ENCODE data around the gene PTPN4. TPM values are rescaled to one million over a fixed set of nuclear protein-coding genes. Genes with fewer than 3 reads are reported as not detected.

Gene PTPN4
- total RNA-seq, 2 experiments from 2014 or later, result 49.3 to 50.6 TPM

- Histone ChIP-seq H3K4me1 (ENCODE audit: insufficient read depth, low read length, poor library complexity, severe bottlenecking) (no peaks in the 10 kb centered on the region), H3K79me2 (ENCODE audit: insufficient read depth, low read depth, low read length) (no peaks in the 10 kb centered on the region), H3K9me2 (ENCODE audit: insufficient read depth, low read length) (no peaks in the 10 kb centered on the region), H3K4me2 (ENCODE audit: low read length) (no peak overlapping the region), H3K9me3 (ENCODE audit: low read length) (no peaks in the 10 kb centered on the region; the same call in 1 of the 2 replicates), H3K36me3 (ENCODE audit: insufficient read depth, low read length) (peaks cover 6% of the 10 kb centered on the region; the same call in 1 of the 2 replicates), H2AFZ (ENCODE audit: low read length) (no peak overlapping the region), H4K20me1 (ENCODE audit: insufficient read depth, low read length) (0 out of 2 replicates have a peak, but pooled peaks cover 1% of the 10 kb centered on the region), H3K4me3 (ENCODE audit: low read depth, low read length, poor library complexity, severe bottlenecking) (no peak overlapping the region), H3K27ac (ENCODE audit: low read depth, low read length, poor library complexity, severe bottlenecking) (no peak overlapping the region)
- CTCF ChIA-PET (ENCODE audit: unreplicated experiment), result interaction anchor here (1.6 kb wide), 1 partner anchor 24 kb away, joined by 3 read pairs; no protein-coding TSS in a partner anchor
- POLR2A ChIA-PET, result interaction anchor here (1.1 to 1.2 kb wide), 2 partner anchors 13 to 20 kb away, joined by 3 to 4 read pairs; no protein-coding TSS in a partner anchor
- TF ChIP-seq CTCF (conservative IDR thresholded peaks at IDR 0.05; ENCODE audit: low read length), result no peak
- TF ChIP-seq EZH2phosphoT487 (IDR thresholded peaks at IDR 0.05; ENCODE audit: borderline replicate concordance, low read depth, low read length), result no peak
- DNase-seq (ENCODE audit: low spot score), result no peak
- no TSS peak for BruUV-seq (replicated peaks)
- intact Hi-C loops (cut with micrococcal nuclease; ENCODE audit: unreplicated experiment), result no loop called here
Observed at GRCh38 chr2:119818792-119819191, 59.1 kb downstream of the PTPN4 start.

GRCh38 chr2:119819846-119820245 lies 60.1 kb downstream of the PTPN4 start:
- ChIA-PET POLR2A (interaction anchor here (0.7 to 1.7 kb wide), 5 partner anchors 17 to 474 kb away, joined by 3 to 7 read pairs (median 3); no protein-coding TSS in a partner anchor), CTCF (ENCODE audit: unreplicated experiment) (interaction anchor here (1.6 kb wide), 1 partner anchor 23 kb away, joined by 3 read pairs; no protein-coding TSS in a partner anchor)
- DNase-seq (ENCODE audit: low spot score), result no peak
- no peak overlapping the region for H2AFZ ChIP-seq (ENCODE audit: low read length)
- no peaks in the 10 kb centered on the region for H3K79me2 ChIP-seq (ENCODE audit: insufficient read depth, low read depth, low read length)
- peaks cover 6% of the 10 kb centered on the region; the same call in 1 of the 2 replicates for H3K36me3 ChIP-seq (ENCODE audit: insufficient read depth, low read length)
- H3K9me3 ChIP-seq (ENCODE audit: low read length), result no peaks in the 10 kb centered on the region; the same call in 1 of the 2 replicates
- no peaks in the 10 kb centered on the region for H3K4me1 ChIP-seq (ENCODE audit: insufficient read depth, low read length, poor library complexity, severe bottlenecking)
- peaks cover 6% of the 10 kb centered on the region; the same call in 1 of the 2 replicates for H4K20me1 ChIP-seq (ENCODE audit: insufficient read depth, low read length)
- no peak overlapping the region for H3K4me2 ChIP-seq (ENCODE audit: low read length)
- no TSS peak for BruUV-seq (replicated peaks)
- H3K9me2 ChIP-seq (ENCODE audit: insufficient read depth, low read length), result no peaks in the 10 kb centered on the region
- no peak for TF ChIP-seq CTCF (conservative IDR thresholded peaks at IDR 0.05; ENCODE audit: low read length)
- no peak overlapping the region for H3K4me3 ChIP-seq (ENCODE audit: low read depth, low read length, poor library complexity, severe bottlenecking)
- H3K27ac ChIP-seq (ENCODE audit: low read depth, low read length, poor library complexity, severe bottlenecking), result no peak overlapping the region
- intact Hi-C loops (cut with micrococcal nuclease; ENCODE audit: unreplicated experiment), result loop anchor here (5.0 kb wide), 1 partner anchor 178 kb away; no protein-coding TSS in a partner anchor

- Histone ChIP-seq H3K9me3 (ENCODE audit: low read length) (no peaks in the 10 kb centered on the region; the same call in 1 of the 2 replicates), H3K36me3 (ENCODE audit: insufficient read depth, low read length) (peaks cover 6% of the 10 kb centered on the region; the same call in 1 of the 2 replicates), H3K4me3 (ENCODE audit: low read depth, low read length, poor library complexity, severe bottlenecking) (no peak overlapping the region), H3K27ac (ENCODE audit: low read depth, low read length, poor library complexity, severe bottlenecking) (no peak overlapping the region), H3K4me1 (ENCODE audit: insufficient read depth, low read length, poor library complexity, severe bottlenecking) (no peaks in the 10 kb centered on the region), H3K9me2 (ENCODE audit: insufficient read depth, low read length) (no peaks in the 10 kb centered on the region), H4K20me1 (ENCODE audit: insufficient read depth, low read length) (peaks cover 6% of the 10 kb centered on the region; the same call in 1 of the 2 replicates), H3K4me2 (ENCODE audit: low read length) (no peak overlapping the region), H3K79me2 (ENCODE audit: insufficient read depth, low read depth, low read length) (no peaks in the 10 kb centered on the region), H2AFZ (ENCODE audit: low read length) (no peak overlapping the region)
- POLR2A ChIA-PET, result interaction anchor here (0.6 to 1.7 kb wide), 6 partner anchors 15 to 356 kb away, joined by 3 to 7 read pairs (median 4); no protein-coding TSS in a partner anchor
- no peak for DNase-seq (ENCODE audit: low spot score)
- intact Hi-C loops (cut with micrococcal nuclease; ENCODE audit: unreplicated experiment), result loop anchor here (5.0 kb wide), 1 partner anchor 178 kb away; no protein-coding TSS in a partner anchor
- CTCF ChIA-PET (ENCODE audit: unreplicated experiment), result interaction anchor here (1.6 kb wide), 1 partner anchor 22 kb away, joined by 3 read pairs; no protein-coding TSS in a partner anchor
- TF ChIP-seq EZH2phosphoT487 (IDR thresholded peaks at IDR 0.05; ENCODE audit: borderline replicate concordance, low read depth, low read length), result no peak
- no peak for TF ChIP-seq CTCF (conservative IDR thresholded peaks at IDR 0.05; ENCODE audit: low read length)
- no TSS peak for BruUV-seq (replicated peaks)
Observed at GRCh38 chr2:119820275-119820674, 60.6 kb downstream of the PTPN4 start.

Measured in OCI-LY7 (cell line).